IMR-90 (cell line): Measurements from ENCODE around the gene DUSP28. TPM values are rescaled to one million over a fixed set of nuclear protein-coding genes. Genes with fewer than 3 reads are reported as not detected.

Experiments
- ATAC-seq: fragments of 200-7000 bp; cut with Tn5 transposase; 2 replicates; pipeline ENCODE4 v1.9.1; 2020; ENCODE audit warnings: low read depth, mild to moderate bottlenecking, moderate library complexity
- BruUV-seq: library from RNA; stranded (reverse); fragments of 400-500 nt; replicated peaks from 2 replicates; lab custom pipeline; 2021; lab: Mats Ljungman, UMichigan
- CTCF ChIA-PET: fragments of 300-600 bp; formaldehyde crosslinking; extraction: SDS; loops from one replicate; lab custom pipeline; 2021; ENCODE audit warnings: antibody characterized with exemption; lab: Yijun Ruan, JAX
- POLR2A ChIA-PET: fragments of 300-600 bp; sonication (Branson Sonifier 250); formaldehyde crosslinking; loops from one replicate; lab custom pipeline; 2022; ENCODE audit warnings: antibody characterized with exemption; ENCODE audit not compliant: unreplicated experiment; lab: Charles Lee
- DNase-seq: peaks from one replicate; pipeline ENCODE4 v3.0.0; 2013
- H2AFZ ChIP-seq: replicated peaks from 2 replicates; pipeline ENCODE3; 2013; ENCODE audit warnings: low read length, mild to moderate bottlenecking; ENCODE audit not compliant: poor library complexity
- H2AK5ac ChIP-seq: 2 replicates; pipeline ENCODE4 v1.6.1; 2013; ENCODE audit warnings: low read depth, low read length, inconsistent platforms
- H2AK9ac ChIP-seq: replicated peaks from 2 replicates; pipeline ENCODE3; 2013; ENCODE audit warnings: mild to moderate bottlenecking, low read depth, low read length, moderate library complexity; ENCODE audit not compliant: poor library complexity
- H2BK120ac ChIP-seq: 2 replicates; pipeline ENCODE4 v1.6.1; 2013; ENCODE audit warnings: low read depth, low read length, inconsistent platforms
- H2BK15ac ChIP-seq: 3 replicates; pipeline ENCODE4 v1.6.1; 2013; ENCODE audit warnings: low read depth, low read length, inconsistent platforms
- H2BK20ac ChIP-seq: 2 replicates; pipeline ENCODE4 v1.6.1; 2013; ENCODE audit warnings: low read depth, mild to moderate bottlenecking, inconsistent platforms, low read length, moderate library complexity
- H2BK5ac ChIP-seq: 2 replicates; pipeline ENCODE4 v1.6.1; 2013; ENCODE audit warnings: mild to moderate bottlenecking, low read depth, low read length, inconsistent platforms; ENCODE audit not compliant: poor library complexity, severe bottlenecking
- H3K14ac ChIP-seq: replicated peaks from 2 replicates; pipeline ENCODE4 v1.6.1; 2013; ENCODE audit warnings: low read depth, low read length, inconsistent platforms
- H3K18ac ChIP-seq: 2 replicates; pipeline ENCODE4 v1.6.1; 2013; ENCODE audit warnings: low read depth, low read length, control low read depth
- H3K23ac ChIP-seq: 2 replicates; pipeline ENCODE4 v1.6.1; 2013; ENCODE audit warnings: low read depth, low read length, inconsistent platforms
- H3K27ac ChIP-seq: 2 replicates; pipeline ENCODE4 v1.5.1; 2013; ENCODE audit warnings: mild to moderate bottlenecking, control low read depth, low read length; ENCODE audit not compliant: insufficient read depth
- H3K27me3 ChIP-seq: 2 replicates; pipeline ENCODE4 v1.6.1; 2013; ENCODE audit warnings: low read length; ENCODE audit not compliant: control insufficient read depth, insufficient read depth
- H3K36me3 ChIP-seq: 2 replicates; pipeline ENCODE4 v1.6.1; 2013; ENCODE audit warnings: low read length, mixed read lengths; ENCODE audit not compliant: control insufficient read depth, insufficient read depth
- H3K4ac ChIP-seq: 2 replicates; pipeline ENCODE4 v1.6.1; 2013; ENCODE audit warnings: low read depth, low read length, inconsistent platforms
- H3K4me1 ChIP-seq: 2 replicates; pipeline ENCODE4 v1.6.1; 2013; ENCODE audit warnings: low read length, mixed read lengths; ENCODE audit not compliant: control insufficient read depth, insufficient read depth
- H3K4me2 ChIP-seq: 2 replicates; pipeline ENCODE4 v1.6.1; 2013; ENCODE audit warnings: low read depth, mild to moderate bottlenecking, control low read depth, low read length, moderate library complexity
- H3K4me3 ChIP-seq: 2 replicates; pipeline ENCODE4 v1.5.1; 2013; ENCODE audit warnings: low read depth, mild to moderate bottlenecking, control low read depth, low read length, moderate library complexity; ENCODE audit not compliant: insufficient read depth
- H3K56ac ChIP-seq: 2 replicates; pipeline ENCODE4 v1.6.1; 2013; ENCODE audit warnings: low read length, inconsistent platforms; ENCODE audit not compliant: insufficient read depth; ENCODE audit errors: extremely low read depth
- H3K79me1 ChIP-seq, 2 experiments: 2 replicates each; pipeline ENCODE4 v1.6.1; 2013; ENCODE audit warnings: low read length in 2 of 2, inconsistent platforms in 1 of 2, low read depth in 1 of 2
- H3K9ac ChIP-seq: 2 replicates; pipeline ENCODE4 v1.6.1; 2013; ENCODE audit warnings: low read depth, low read length, control low read depth
- H3K9me1 ChIP-seq: 2 replicates; pipeline ENCODE4 v1.6.1; 2013; ENCODE audit warnings: low read length, inconsistent platforms; ENCODE audit not compliant: insufficient read depth
- H3K9me3 ChIP-seq: 2 replicates; pipeline ENCODE4 v1.6.1; 2013; ENCODE audit warnings: low read length; ENCODE audit not compliant: control insufficient read depth, insufficient read depth
- H4K20me1 ChIP-seq: 2 replicates; pipeline ENCODE4 v1.6.1; 2013; ENCODE audit warnings: low read length, inconsistent platforms; ENCODE audit not compliant: insufficient read depth
- H4K5ac ChIP-seq: 2 replicates; pipeline ENCODE4 v1.6.1; 2013; ENCODE audit warnings: mild to moderate bottlenecking, low read depth, low read length, control low read depth
- H4K8ac ChIP-seq, 2 experiments: 2 replicates each; pipeline ENCODE4 v1.6.1; 2013; ENCODE audit warnings: low read depth in 2 of 2, low read length in 2 of 2, control low read depth in 1 of 2, inconsistent platforms in 1 of 2
- H4K91ac ChIP-seq: 2 replicates; pipeline ENCODE4 v1.6.1; 2013; ENCODE audit warnings: low read depth, low read length, inconsistent platforms; ENCODE audit not compliant: insufficient read depth
- BHLHE40 ChIP-seq: fragments of 150-350 bp; IDR thresholded peaks from 2 replicates; pipeline ENCODE4 v1.6.1; 2016; ENCODE audit warnings: mild to moderate bottlenecking, low read depth, low read length
- CEBPB ChIP-seq: IDR thresholded peaks from 2 replicates; pipeline ENCODE4 v1.6.1; 2012; ENCODE audit warnings: low read depth, low read length, improper control_type of control experiment
- MAZ ChIP-seq: IDR thresholded peaks from 2 replicates; pipeline ENCODE4 v1.6.1; 2012; ENCODE audit warnings: low read depth, mild to moderate bottlenecking, low read length, improper control_type of control experiment, moderate library complexity, borderline replicate concordance
- MXI1 ChIP-seq: IDR thresholded peaks from 2 replicates; pipeline ENCODE4 v1.6.1; 2012; ENCODE audit warnings: low read depth, mild to moderate bottlenecking, low read length, moderate library complexity, borderline replicate concordance
- NFE2L2 ChIP-seq: fragments of 150-350 bp; IDR thresholded peaks from 2 replicates; pipeline ENCODE4 v1.6.1; 2016; ENCODE audit warnings: low read depth, mild to moderate bottlenecking, low read length
- POLR2A ChIP-seq: IDR thresholded peaks from 2 replicates; pipeline ENCODE4 v1.6.1; 2012; ENCODE audit warnings: mild to moderate bottlenecking, low read depth, low read length
- RCOR1 ChIP-seq: IDR thresholded peaks from 2 replicates; pipeline ENCODE4 v1.6.1; 2012; ENCODE audit warnings: mild to moderate bottlenecking, low read length, improper control_type of control experiment; ENCODE audit not compliant: insufficient replicate concordance
- WGBS, 2 experiments: methylation state at CpG; one replicate each; pipeline versions ENCODE4 v1.1.5 to v1.1.7; 2013; ENCODE audit warnings: missing lambda C conversion rate in 2 of 2; ENCODE audit not compliant: insufficient read length in 1 of 2; ENCODE audit errors: extremely low coverage in 2 of 2; 5-methylcytosine and 5-hydroxymethylcytosine counted together
- dilution Hi-C: fragments of 300-500 bp; cut with HindIII; formaldehyde crosslinking; loops from one replicate; pipeline ENCODE4 v1.14.3; 2018; ENCODE audit warnings: low sequenced_read_pairs; ENCODE audit not compliant: unreplicated experiment
- in situ Hi-C: fragments of 300-500 bp; cut with MboI; formaldehyde crosslinking; loops from 3 replicates; pipeline ENCODE4 v1.14.3; 2019; ENCODE audit warnings: low sequenced_read_pairs, inconsistent platforms, mixed read lengths
- intact Hi-C: fragments of 100-400 bp; cut with micrococcal nuclease; formaldehyde crosslinking; loops from 2 replicates; pipeline ENCODE4 v1.10.0; 2022
- polyA plus RNA-seq, 3 experiments: library from polyadenylated mRNA; depleted of rRNA; stranded (reverse); fragments of >200 nt; gene quantifications; 2 replicates each; pipeline ENCODE4 v1.2.3, GENCODE V29; 2012; ENCODE audit warnings: low replicate concordance in 1 of 3
- total RNA-seq: library from RNA; depleted of rRNA; stranded (reverse); fragments of >200 nt; gene quantifications from 2 replicates; pipeline ENCODE4 v1.2.3, GENCODE V29; 2012
- TF ChIP-seq, protein P1 (sequence below): conservative IDR thresholded peaks from 2 replicates; pipeline ENCODE4 v1.5.1; 2012; ENCODE audit warnings: mild to moderate bottlenecking, low read depth, low read length, improper control_type of control experiment
- TF ChIP-seq, protein P2 (sequence below): fragments of 150-350 bp; IDR thresholded peaks from 2 replicates; pipeline ENCODE4 v1.6.1; 2016; ENCODE audit warnings: low read depth, mild to moderate bottlenecking, low read length, moderate library complexity, borderline replicate concordance

DUSP28 gene
- total and polyA plus RNA-seq, 2 of the 4 experiments (the other 2 are of a cell fraction) = 1.1 to 3.3 TPM

DNA sequence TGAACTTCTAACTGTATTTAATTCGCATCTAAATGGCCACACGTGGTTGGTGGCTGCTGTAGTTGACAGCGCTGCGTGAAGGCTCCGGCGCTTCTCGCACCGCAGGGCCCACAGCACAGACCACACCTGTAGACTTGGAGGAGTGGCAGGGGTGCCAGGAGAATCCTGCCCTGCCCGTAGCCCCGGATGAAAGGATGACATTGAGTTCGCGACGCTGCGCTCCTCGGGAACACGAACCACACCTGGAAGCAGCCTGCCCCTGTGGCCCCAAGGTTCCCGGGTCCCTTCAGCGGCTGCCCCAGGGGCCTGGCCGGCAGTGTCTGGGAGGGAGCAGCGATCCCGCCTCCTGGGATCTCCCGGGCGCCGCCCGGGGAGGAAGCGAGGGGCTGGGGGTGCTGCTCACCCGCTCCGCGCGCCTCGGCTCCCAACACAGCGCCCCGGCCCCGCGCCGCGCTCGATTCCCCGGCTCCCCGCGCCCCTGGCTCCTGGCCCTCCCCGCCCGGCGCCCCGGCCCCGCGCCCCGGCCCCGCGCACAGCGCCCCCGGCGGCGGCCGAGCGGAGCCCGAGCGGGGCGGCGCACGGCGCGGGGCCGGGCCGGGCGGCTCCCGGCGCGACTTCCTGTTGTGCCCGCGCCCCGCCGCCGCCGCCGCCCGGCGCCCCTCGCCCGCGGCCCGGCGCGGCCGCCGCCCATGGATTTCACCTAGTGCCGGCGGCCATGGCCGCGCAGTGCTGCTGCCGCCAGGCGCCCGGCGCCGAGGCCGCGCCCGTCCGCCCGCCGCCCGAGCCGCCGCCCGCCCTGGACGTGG lies 7.9 kb downstream of the DUSP28 start, which contains the start of gene RNPEPL1:
TSS of gene RNPEPL1 (plus strand) at position 613 of the 806 bp plus-strand sequence. CDS start at position 716, 103 bp downstream.
- Histone ChIP-seq H2AK5ac (peak within 1 kb of the TSS; percentile 94), H4K5ac (peak within 1 kb of the TSS; percentile 45; the same call in 1 of the 2 replicates), H4K8ac (peak within 1 kb of the TSS; percentile 10 to 68; a peak in 2 of 4 replicates), H3K79me1 (peaks cover 10 to 71% of the 10 kb centered on the region in 2 experiments; a peak in 3 of 4 replicates), H4K20me1 (peaks cover 13% of the 10 kb centered on the region), H3K36me3 (no peaks in the 10 kb centered on the region), H3K27me3 (no peaks in the 10 kb centered on the region), H2BK120ac (peak within 1 kb of the TSS; percentile 38; the same call in 1 of the 2 replicates), H3K4me1 (peaks cover 36% of the 10 kb centered on the region), H3K18ac (no peak within 1 kb of the TSS), H3K23ac (peak within 1 kb of the TSS; percentile 92), H2BK15ac (no peak within 1 kb of the TSS; the same call in 2 of the 3 replicates), H4K91ac (peak within 1 kb of the TSS; percentile 47; the same call in 1 of the 2 replicates), H2AK9ac (peak within 1 kb of the TSS; percentile 97), H3K4me3 (peak within 1 kb of the TSS; percentile 58), H3K9me1 (peaks cover 35% of the 10 kb centered on the region), H3K56ac (peak within 1 kb of the TSS; percentile 21; the same call in 1 of the 2 replicates), H3K4ac (peak within 1 kb of the TSS; percentile 72), H2BK20ac (no peak within 1 kb of the TSS), H2BK5ac (peak within 1 kb of the TSS; percentile 48), H3K27ac (peak within 1 kb of the TSS; percentile 46; the same call in 1 of the 2 replicates), H3K14ac (peak within 1 kb of the TSS; percentile 79), H3K4me2 (peak within 1 kb of the TSS; percentile 99), H2AFZ (peak within 1 kb of the TSS; percentile 94), H3K9me3 (no peaks in the 10 kb centered on the region), H3K9ac (peak within 1 kb of the TSS; percentile 77)
- dilution Hi-C loops (no loop called here), in situ Hi-C loops (no loop called here), intact Hi-C loops (loop anchor here (2.0 to 10.0 kb wide), 3 partner anchors 265 to 427 kb away; partner anchors contain the start of gene SNED1)
- 0% methylated on average over 14 of the region's 106 CpGs; no CpG with 5 or more reads in 1 of the 2 experiments for WGBS, 2 experiments
- CTCF ChIA-PET = no interaction called here
- ATAC-seq (peak; percentile 71), DNase-seq (no peak)
- POLR2A ChIA-PET = no interaction called here
- TF ChIP-seq MXI1 = no peak
- peak; percentile 31; the same call in 1 of the 2 replicates for TF ChIP-seq MAZ
- no peak for TF ChIP-seq RCOR1
- no peak for TF ChIP-seq POLR2A
- TF ChIP-seq, protein P1, sequence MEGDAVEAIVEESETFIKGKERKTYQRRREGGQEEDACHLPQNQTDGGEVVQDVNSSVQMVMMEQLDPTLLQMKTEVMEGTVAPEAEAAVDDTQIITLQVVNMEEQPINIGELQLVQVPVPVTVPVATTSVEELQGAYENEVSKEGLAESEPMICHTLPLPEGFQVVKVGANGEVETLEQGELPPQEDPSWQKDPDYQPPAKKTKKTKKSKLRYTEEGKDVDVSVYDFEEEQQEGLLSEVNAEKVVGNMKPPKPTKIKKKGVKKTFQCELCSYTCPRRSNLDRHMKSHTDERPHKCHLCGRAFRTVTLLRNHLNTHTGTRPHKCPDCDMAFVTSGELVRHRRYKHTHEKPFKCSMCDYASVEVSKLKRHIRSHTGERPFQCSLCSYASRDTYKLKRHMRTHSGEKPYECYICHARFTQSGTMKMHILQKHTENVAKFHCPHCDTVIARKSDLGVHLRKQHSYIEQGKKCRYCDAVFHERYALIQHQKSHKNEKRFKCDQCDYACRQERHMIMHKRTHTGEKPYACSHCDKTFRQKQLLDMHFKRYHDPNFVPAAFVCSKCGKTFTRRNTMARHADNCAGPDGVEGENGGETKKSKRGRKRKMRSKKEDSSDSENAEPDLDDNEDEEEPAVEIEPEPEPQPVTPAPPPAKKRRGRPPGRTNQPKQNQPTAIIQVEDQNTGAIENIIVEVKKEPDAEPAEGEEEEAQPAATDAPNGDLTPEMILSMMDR = 0 out of 2 replicates have a peak, but pooled peaks have one; percentile 8
- TF ChIP-seq CEBPB = no peak
- no peak for TF ChIP-seq NFE2L2
- TF ChIP-seq BHLHE40 = no peak
- TF ChIP-seq, protein P2, sequence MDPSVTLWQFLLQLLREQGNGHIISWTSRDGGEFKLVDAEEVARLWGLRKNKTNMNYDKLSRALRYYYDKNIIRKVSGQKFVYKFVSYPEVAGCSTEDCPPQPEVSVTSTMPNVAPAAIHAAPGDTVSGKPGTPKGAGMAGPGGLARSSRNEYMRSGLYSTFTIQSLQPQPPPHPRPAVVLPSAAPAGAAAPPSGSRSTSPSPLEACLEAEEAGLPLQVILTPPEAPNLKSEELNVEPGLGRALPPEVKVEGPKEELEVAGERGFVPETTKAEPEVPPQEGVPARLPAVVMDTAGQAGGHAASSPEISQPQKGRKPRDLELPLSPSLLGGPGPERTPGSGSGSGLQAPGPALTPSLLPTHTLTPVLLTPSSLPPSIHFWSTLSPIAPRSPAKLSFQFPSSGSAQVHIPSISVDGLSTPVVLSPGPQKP = no peak
- BruUV-seq = no TSS peak
